GM12801 (cell line): Measurements from ENCODE around the gene NTMT1.

Experiments
- CTCF ChIP-seq: IDR thresholded peaks from one replicate; pipeline ENCODE4 v1.5.1; 2011; ENCODE audit warnings: control low read depth; ENCODE audit not compliant: insufficient read length; ENCODE audit errors: extremely low read depth

NTMT1 gene

GRCh38 chr9:129620669-129621295, 5.2 kb upstream of the NTMT1 start, which contains the start of gene C9orf50:
Gene C9orf50, minus strand, starts transcription at chr9:129621101. Its CDS starts 527 bp downstream, at chr9:129620574.
- no peak for TF ChIP-seq CTCF

- no peak for TF ChIP-seq CTCF
Measured at GRCh38 chr9:129623331-129623730, 2.6 kb upstream of the NTMT1 start.

- TF ChIP-seq CTCF, result no peak
Measured at GRCh38 chr9:129624168-129624759, 1.7 kb upstream of the NTMT1 start.

GRCh38 chr9:129624947-129625346, 1.0 kb upstream of the NTMT1 start:
- TF ChIP-seq CTCF, result no peak

- TF ChIP-seq CTCF, result no peak
Measured at GRCh38 chr9:129626625-129627284, 792 bp downstream of the NTMT1 start.

GRCh38 chr9:129627556-129628440, 1.8 kb downstream of the NTMT1 start:
- no peak for TF ChIP-seq CTCF

GRCh38 chr9:129628709-129629108, 2.7 kb downstream of the NTMT1 start:
- TF ChIP-seq CTCF, result no peak
